Measurements from ENCODE around the gene WDFY4. TPM values are rescaled to one million over a fixed set of nuclear protein-coding genes. Genes with fewer than 3 reads are reported as not detected.
A peak's percentile ranks its signal among the peaks of the same experiment; 100 is the strongest.

Gene WDFY4
- total and polyA plus RNA-seq, 5 experiments from 2014 or later = 0.04 to 8.5 (median 4.3) TPM; not detected in 1

- ATAC-seq (no peak), DNase-seq (no peak)
- H3K9me3 Mint-ChIP-seq = no peaks in the 10 kb centered on the region
- H3K27ac Mint-ChIP-seq = no peak overlapping the region
- H3K36me3 Mint-ChIP-seq = no peaks in the 10 kb centered on the region
- POLR2A ChIA-PET = no interaction called here
- H3K4me1 Mint-ChIP-seq = no peaks in the 10 kb centered on the region
- H3K4me3 Mint-ChIP-seq = no peak overlapping the region
- H3K27me3 Mint-ChIP-seq = peaks cover 7 to 23% (median 15%) of the 10 kb centered on the region in 5 donors
Measured at GRCh38 chr10:48765039-48765438, 80.4 kb downstream of the WDFY4 start.

GRCh38 chr10:48765527-48765926 is 80.9 kb downstream of the WDFY4 start:
- ATAC-seq (no peak), DNase-seq (no peak)
- POLR2A ChIA-PET = no interaction called here
- Mint-ChIP-seq H3K36me3 (no peaks in the 10 kb centered on the region), H3K9me3 (no peaks in the 10 kb centered on the region), H3K4me1 (no peaks in the 10 kb centered on the region), H3K4me3 (no peak overlapping the region), H3K27ac (no peak overlapping the region), H3K27me3 (peaks cover 3 to 18% (median 12%) of the 10 kb centered on the region in 5 donors)

- Mint-ChIP-seq H3K36me3 (no peaks in the 10 kb centered on the region), H3K9me3 (peaks cover 0 to 2% (median 0%) of the 10 kb centered on the region in 9 donors), H3K4me1 (no peaks in the 10 kb centered on the region), H3K27me3 (no peaks in the 10 kb centered on the region), H3K4me3 (no peak overlapping the region), H3K27ac (no peak overlapping the region)
- no peak for DNase-seq
- ATAC-seq = no peak
- POLR2A ChIA-PET = no interaction called here
Measured at GRCh38 chr10:48767373-48768143, 82.9 kb downstream of the WDFY4 start.

GRCh38 chr10:48768144-48768766 is 83.6 kb downstream of the WDFY4 start:
- POLR2A ChIA-PET = no interaction called here
- Mint-ChIP-seq H3K4me3 (no peak overlapping the region), H3K27me3 (no peaks in the 10 kb centered on the region), H3K36me3 (no peaks in the 10 kb centered on the region), H3K27ac (no peak overlapping the region), H3K4me1 (no peaks in the 10 kb centered on the region), H3K9me3 (peaks cover 0 to 2% (median 0%) of the 10 kb centered on the region in 9 donors)
- ATAC-seq (no peak), DNase-seq (no peak)

- Mint-ChIP-seq H3K4me1 (no peaks in the 10 kb centered on the region), H3K27ac (no peak overlapping the region), H3K4me3 (no peak overlapping the region), H3K27me3 (no peaks in the 10 kb centered on the region), H3K36me3 (no peaks in the 10 kb centered on the region), H3K9me3 (peaks cover 0 to 2% (median 0%) of the 10 kb centered on the region in 9 donors)
- POLR2A ChIA-PET = no interaction called here
- DNase-seq (no peak), ATAC-seq (no peak)
Measured at GRCh38 chr10:48768926-48769325, 84.3 kb downstream of the WDFY4 start.

- Mint-ChIP-seq H3K4me3 (no peak overlapping the region), H3K27ac (no peak overlapping the region), H3K36me3 (no peaks in the 10 kb centered on the region), H3K4me1 (no peaks in the 10 kb centered on the region), H3K9me3 (peaks cover 0 to 2% (median 0%) of the 10 kb centered on the region in 9 donors), H3K27me3 (no peaks in the 10 kb centered on the region)
- POLR2A ChIA-PET = no interaction called here
- no peak for ATAC-seq
- no peak for DNase-seq
Measured at GRCh38 chr10:48769706-48770435, 85.2 kb downstream of the WDFY4 start.

GRCh38 chr10:48770561-48771089 is 86.0 kb downstream of the WDFY4 start:
- Mint-ChIP-seq H3K27me3 (no peaks in the 10 kb centered on the region), H3K4me3 (no peak overlapping the region), H3K9me3 (peaks cover 0 to 2% (median 0%) of the 10 kb centered on the region in 9 donors), H3K36me3 (no peaks in the 10 kb centered on the region), H3K27ac (peak overlapping the region in 1 of 10 donors; percentile 80), H3K4me1 (no peaks in the 10 kb centered on the region)
- ATAC-seq = no peak
- POLR2A ChIA-PET = no interaction called here
- no peak for DNase-seq

- H3K4me1 Mint-ChIP-seq = no peaks in the 10 kb centered on the region
- H3K9me3 Mint-ChIP-seq = peaks cover 0 to 2% (median 0%) of the 10 kb centered on the region in 9 donors
- ATAC-seq (no peak), DNase-seq (no peak)
- no peaks in the 10 kb centered on the region for H3K27me3 Mint-ChIP-seq
- H3K4me3 Mint-ChIP-seq = no peak overlapping the region
- POLR2A ChIA-PET = no interaction called here
- no peaks in the 10 kb centered on the region for H3K36me3 Mint-ChIP-seq
- no peak overlapping the region for H3K27ac Mint-ChIP-seq
Measured at GRCh38 chr10:48771234-48771633, 86.6 kb downstream of the WDFY4 start.

GRCh38 chr10:48772059-48772458 is 87.4 kb downstream of the WDFY4 start:
- POLR2A ChIA-PET = no interaction called here
- DNase-seq (no peak), ATAC-seq (no peak)
- H3K4me3 Mint-ChIP-seq = no peak overlapping the region
- H3K9me3 Mint-ChIP-seq = peaks cover 0 to 2% (median 0%) of the 10 kb centered on the region in 9 donors
- H3K36me3 Mint-ChIP-seq = no peaks in the 10 kb centered on the region
- peak overlapping the region in 1 of 10 donors; percentile 1 for H3K27ac Mint-ChIP-seq
- no peaks in the 10 kb centered on the region for H3K4me1 Mint-ChIP-seq
- no peaks in the 10 kb centered on the region for H3K27me3 Mint-ChIP-seq

GRCh38 chr10:48773580-48773979 is 88.9 kb downstream of the WDFY4 start:
- Mint-ChIP-seq H3K9me3 (peaks cover 0 to 2% (median 0%) of the 10 kb centered on the region in 9 donors), H3K36me3 (no peaks in the 10 kb centered on the region), H3K27ac (no peak overlapping the region), H3K4me3 (no peak overlapping the region), H3K4me1 (no peaks in the 10 kb centered on the region), H3K27me3 (no peaks in the 10 kb centered on the region)
- DNase-seq (no peak), ATAC-seq (no peak)
- POLR2A ChIA-PET = no interaction called here

GRCh38 chr10:48774416-48775205 is 89.9 kb downstream of the WDFY4 start:
- peak overlapping the region in 1 of 10 donors; percentile 43 for H3K27ac Mint-ChIP-seq
- DNase-seq (no peak), ATAC-seq (no peak)
- H3K27me3 Mint-ChIP-seq = no peaks in the 10 kb centered on the region
- POLR2A ChIA-PET = no interaction called here
- no peaks in the 10 kb centered on the region for H3K4me1 Mint-ChIP-seq
- H3K9me3 Mint-ChIP-seq = peaks cover 0 to 2% (median 0%) of the 10 kb centered on the region in 9 donors
- H3K4me3 Mint-ChIP-seq = no peak overlapping the region
- H3K36me3 Mint-ChIP-seq = no peaks in the 10 kb centered on the region

GRCh38 chr10:48775206-48775517 is 90.5 kb downstream of the WDFY4 start:
- H3K27ac Mint-ChIP-seq = no peak overlapping the region
- H3K9me3 Mint-ChIP-seq = peaks cover 0 to 2% (median 0%) of the 10 kb centered on the region in 9 donors
- H3K36me3 Mint-ChIP-seq = no peaks in the 10 kb centered on the region
- H3K4me1 Mint-ChIP-seq = no peaks in the 10 kb centered on the region
- H3K27me3 Mint-ChIP-seq = no peaks in the 10 kb centered on the region
- ATAC-seq (no peak), DNase-seq (no peak)
- H3K4me3 Mint-ChIP-seq = no peak overlapping the region
- POLR2A ChIA-PET = no interaction called here

Measured in naive thymus-derived CD8-positive, alpha-beta T cell (primary cell).